HG02970 (cell line): ENCODE data around the gene CHD3.
"Not testable (repeated sequence)": the region's sequence is repeated elsewhere in the genome, so short reads cannot be mapped to it uniquely, and the experiment has no call there.

Experiments
- ATAC-seq: cut with Tn5 transposase; IDR thresholded peaks from one replicate; pipeline ENCODE4 v1.9.1; 2021; ENCODE audit warnings: mild to moderate bottlenecking, moderate library complexity, moderate number of reproducible peaks; ENCODE audit not compliant: unreplicated experiment, low FRiP score

Gene CHD3

DNA sequence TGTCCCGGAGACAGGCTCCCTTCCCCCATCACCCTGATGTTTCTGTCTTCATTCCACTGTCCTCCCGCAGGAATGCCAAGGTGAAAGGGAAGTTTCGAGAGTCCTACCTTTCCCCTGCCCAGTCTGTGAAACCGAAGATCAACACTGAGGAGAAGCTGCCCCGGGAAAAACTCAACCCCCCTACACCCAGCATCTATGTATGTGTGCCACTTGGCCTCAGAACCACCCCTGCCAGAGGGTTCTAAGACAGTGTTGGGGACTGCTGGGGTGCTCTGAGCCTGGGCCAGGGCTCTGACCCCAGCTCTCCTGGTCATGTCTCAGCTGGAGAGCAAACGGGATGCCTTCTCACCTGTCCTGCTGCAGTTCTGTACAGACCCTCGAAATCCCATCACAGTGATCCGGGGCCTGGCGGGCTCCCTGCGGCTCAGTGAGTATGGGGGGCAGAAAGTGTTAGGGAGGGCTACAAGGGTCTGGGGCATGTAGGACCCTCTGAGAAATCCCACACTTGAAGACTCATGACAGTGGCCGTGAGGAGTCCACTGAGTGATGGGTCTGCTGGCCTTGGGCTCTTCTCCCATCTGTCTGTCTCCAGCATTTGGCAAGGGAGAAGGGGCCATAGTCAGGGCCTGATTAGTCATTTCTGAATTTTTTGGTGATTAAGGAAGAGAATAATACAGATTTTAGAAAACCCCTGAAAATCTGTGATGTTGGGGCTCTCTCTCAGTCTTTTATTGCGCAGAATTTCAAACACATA lies 38.7 kb upstream of the CHD3 start:
- ATAC-seq = no peak

DNA sequence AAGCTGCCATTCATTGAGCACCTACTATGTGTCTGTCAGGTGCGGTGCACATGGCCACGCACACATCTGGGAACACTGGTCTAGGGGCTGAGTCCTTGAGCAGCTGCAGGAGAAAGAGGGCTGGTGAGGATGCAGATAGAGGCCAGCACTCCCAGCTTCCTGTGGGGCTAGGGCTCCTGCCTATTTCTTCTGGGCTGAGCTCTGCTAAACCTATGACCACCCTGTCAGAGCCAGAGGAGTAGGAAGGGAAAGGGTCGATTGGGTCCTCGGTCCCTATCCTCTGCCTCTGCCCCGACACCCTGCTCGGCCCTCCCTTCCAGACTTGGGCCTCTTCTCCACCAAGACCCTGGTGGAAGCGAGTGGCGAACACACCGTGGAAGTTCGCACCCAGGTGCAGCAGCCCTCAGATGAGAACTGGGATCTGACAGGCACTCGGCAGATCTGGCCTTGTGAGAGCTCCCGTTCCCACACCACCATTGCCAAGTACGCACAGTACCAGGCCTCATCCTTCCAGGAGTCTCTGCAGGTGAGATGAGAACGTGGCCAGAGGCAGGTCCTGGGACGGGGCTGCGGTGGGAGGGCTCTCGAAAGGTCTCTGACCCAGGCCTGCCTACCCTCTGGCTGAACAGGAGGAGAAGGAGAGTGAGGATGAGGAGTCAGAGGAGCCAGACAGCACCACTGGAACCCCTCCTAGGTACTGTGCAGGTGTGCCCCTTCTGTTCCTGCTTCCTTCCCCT lies 37.7 kb upstream of the CHD3 start:
- no peak for ATAC-seq

DNA sequence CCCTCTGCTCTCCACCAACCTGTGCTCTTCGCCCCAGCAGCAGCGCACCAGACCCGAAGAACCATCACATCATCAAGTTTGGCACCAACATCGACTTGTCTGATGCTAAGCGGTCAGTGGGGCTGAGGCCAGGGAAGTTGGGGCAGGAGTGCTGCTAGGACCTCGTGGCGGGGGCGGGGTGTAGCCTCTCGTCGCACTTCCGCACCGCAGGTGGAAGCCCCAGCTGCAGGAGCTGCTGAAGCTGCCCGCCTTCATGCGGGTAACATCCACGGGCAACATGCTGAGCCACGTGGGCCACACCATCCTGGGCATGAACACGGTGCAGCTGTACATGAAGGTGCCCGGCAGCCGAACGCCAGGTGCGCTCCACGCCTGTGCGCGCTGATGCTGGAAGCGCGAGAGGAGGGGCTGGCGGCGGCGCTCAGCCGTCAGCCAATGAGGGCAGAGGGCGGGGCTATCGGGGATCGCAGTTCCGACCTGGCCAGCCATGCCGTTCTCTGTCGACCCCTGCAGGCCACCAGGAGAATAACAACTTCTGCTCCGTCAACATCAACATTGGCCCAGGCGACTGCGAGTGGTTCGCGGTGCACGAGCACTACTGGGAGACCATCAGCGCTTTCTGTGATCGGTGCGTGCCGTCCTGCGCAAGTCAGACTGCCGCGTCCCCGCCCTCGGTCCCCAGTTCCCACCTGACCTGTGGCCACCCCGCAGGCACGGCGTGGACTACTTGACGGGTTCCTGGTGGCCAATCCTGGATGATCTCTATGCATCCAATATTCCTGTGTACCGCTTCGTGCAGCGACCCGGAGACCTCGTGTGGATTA lies 36.9 kb upstream of the CHD3 start:
- peak; percentile 58 for ATAC-seq

GRCh38 chr17:7852262-7852670 lies 36.3 kb upstream of the CHD3 start:
- ATAC-seq = no peak

DNA sequence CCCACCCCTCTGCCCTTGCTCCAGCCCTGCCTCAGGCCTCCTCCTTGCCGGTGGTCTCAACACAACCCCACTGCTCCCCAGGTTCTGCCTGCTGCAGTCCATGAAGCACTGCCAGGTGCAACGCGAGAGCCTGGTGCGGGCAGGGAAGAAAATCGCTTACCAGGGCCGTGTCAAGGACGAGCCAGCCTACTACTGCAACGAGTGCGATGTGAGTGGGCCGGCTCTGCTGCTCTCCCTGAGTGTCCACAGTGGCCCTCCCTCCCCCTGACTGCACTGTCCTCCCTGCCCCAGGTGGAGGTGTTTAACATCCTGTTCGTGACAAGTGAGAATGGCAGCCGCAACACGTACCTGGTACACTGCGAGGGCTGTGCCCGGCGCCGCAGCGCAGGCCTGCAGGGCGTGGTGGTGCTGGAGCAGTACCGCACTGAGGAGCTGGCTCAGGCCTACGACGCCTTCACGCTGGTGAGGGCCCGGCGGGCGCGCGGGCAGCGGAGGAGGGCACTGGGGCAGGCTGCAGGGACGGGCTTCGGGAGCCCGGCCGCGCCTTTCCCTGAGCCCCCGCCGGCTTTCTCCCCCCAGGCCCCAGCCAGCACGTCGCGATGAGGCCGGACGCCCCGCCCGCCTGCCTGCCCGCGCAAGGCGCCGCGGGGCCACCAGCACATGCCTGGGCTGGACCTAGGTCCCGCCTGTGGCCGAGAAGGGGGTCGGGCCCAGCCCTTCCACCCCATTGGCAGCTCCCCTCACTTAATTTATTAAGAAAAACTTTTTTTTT lies 35.5 kb upstream of the CHD3 start:
- ATAC-seq = no peak

DNA sequence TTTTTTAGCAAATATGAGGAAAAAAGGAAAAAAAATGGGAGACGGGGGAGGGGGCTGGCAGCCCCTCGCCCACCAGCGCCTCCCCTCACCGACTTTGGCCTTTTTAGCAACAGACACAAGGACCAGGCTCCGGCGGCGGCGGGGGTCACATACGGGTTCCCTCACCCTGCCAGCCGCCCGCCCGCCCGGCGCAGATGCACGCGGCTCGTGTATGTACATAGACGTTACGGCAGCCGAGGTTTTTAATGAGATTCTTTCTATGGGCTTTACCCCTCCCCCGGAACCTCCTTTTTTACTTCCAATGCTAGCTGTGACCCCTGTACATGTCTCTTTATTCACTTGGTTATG lies 34.9 kb upstream of the CHD3 start:
- ATAC-seq = no peak

GRCh38 chr17:7854078-7854777 lies 34.4 kb upstream of the CHD3 start:
- no peak for ATAC-seq

- ATAC-seq = no peak
Observed at GRCh38 chr17:7854851-7855659, 33.5 kb upstream of the CHD3 start, which contains the start of gene TMEM88. TMEM88 (plus strand) TSS chr17:7855066; CDS start chr17:7855075, 9 bp downstream.

DNA sequence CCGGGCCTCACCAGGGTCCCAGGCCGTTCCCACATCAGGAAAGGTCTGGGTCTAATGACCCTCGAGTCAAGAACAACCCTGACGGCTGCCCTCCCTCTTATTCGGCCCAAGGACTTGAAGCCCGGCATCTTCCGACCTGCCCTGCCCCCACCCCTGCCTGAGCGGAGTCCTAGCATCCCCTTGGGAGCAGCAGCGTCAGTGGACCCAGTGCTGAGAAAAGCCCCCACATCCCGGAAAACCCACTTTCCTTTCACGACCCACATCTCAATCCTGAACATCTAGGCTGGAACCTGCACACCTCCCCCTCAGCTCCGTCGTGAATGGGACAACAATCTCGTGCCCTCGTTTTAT lies 33.0 kb upstream of the CHD3 start:
- no peak for ATAC-seq

DNA sequence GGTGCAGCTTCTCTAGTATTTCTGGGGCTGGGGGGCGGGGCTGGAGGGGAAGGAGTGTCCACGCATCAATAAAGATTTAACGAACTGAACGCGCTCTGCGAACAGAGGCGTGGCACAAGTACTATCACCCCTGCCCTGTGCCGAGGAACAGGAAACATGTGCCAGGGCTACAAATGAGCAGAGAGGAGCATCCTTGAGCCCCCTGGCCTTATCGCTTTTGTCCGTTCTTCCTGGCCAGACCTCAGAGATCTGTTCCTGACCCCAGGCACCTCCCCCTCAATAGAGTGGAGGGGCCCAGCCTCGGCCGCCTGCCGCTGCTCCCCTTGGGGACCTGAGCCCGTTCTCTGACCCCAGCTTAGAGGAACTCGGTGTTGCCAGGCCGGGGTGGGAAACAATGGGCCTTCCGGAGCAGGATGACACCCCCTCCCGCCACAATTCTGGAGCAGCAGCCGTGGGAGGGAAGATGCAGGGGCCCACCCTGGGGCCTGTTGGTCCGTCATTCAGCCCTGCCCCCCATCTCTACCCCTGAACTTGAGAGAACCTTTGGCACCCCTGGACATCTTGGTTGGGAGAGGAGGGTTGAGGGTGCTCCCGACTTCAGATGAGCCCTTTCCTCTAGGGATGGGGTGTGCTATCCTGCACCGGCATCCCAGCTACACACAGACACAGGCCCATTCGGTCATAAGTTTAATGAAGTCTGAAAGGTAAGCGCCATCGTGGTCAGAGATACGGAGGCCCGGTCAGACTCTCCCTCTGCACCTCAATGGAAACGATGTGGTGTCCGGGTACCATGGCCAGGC lies 32.4 kb upstream of the CHD3 start:
- ATAC-seq = no peak

DNA sequence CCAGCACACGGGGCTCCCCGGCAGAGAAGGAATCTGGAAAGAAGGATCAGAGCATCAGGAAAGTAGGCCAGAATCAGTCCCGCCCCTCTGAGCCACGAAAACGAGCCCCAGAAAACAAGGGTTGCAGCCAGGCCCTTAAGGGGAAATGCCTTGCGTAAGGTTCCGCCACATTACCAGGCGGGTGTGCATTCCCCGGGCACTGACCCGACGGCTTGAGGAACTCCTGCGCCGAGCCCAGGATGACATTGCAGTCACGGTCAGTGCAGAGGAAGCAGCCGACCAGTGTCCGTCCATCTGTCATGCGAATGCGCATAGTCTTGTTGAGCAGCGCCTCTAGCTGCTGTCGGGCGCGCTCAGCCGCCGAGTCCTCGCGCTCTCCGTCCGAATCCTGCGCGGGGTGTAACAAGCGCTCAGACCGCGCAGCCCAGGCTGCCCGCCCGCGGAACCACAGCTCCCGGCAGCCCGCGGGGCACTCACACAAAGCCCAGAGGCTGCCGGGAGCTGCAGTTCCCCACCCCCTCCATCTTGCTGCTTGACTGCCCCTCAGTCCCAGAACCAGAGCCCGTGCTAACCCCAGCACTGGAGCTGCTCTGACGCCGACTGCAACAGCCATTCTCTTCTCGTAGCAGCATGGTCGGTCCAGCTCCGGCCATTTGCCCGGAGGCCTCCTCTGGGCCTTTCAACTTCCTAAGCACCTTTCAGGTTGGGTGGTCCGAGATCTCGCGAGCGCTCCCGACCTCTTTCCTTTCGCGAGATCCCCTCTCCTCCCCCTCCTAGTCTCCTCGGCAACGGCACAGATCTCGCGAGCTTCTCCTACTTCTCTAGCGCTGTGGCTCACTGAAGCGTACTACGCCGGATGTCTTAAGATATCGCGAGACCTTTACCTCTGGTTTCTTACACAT lies 31.5 kb upstream of the CHD3 start, which contains the start of gene NAA38:
Gene NAA38 (minus strand): TSS at position 749 of the 902 bp plus-strand sequence. CDS start 96 bp downstream, at position 653.
- peak; percentile 82 for ATAC-seq

GRCh38 chr17:7857713-7858521 lies 30.7 kb upstream of the CHD3 start, which contains the start of gene CYB5D1:
CYB5D1 (plus strand) TSS chr17:7858003; CDS start chr17:7858135, 132 bp downstream.
- peak; percentile 49 for ATAC-seq

- no peak for ATAC-seq
Observed at GRCh38 chr17:7858522-7858810, 30.1 kb upstream of the CHD3 start.

GRCh38 chr17:7859028-7859427 lies 29.6 kb upstream of the CHD3 start:
- no peak for ATAC-seq

- no peak for ATAC-seq
Observed at GRCh38 chr17:7862692-7863437, 25.7 kb upstream of the CHD3 start.

DNA sequence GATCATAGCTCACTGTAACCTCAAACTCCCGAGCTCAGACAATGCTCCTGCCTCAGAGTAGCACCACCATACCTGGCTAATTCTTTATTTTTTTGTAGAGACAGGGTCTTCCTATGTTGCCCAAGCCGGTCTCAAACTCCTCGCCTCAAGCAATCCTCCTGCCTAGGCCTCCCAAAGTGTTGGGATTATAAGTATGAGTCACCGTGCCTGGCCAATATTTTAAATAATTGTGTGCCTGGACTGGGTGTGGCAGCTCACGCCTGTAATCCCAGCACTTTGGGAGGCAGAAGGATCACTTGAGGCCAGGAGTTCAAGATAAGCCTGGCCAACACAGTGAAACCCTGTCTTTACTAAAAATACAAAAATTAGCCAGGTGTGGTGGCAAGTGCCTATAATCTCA lies 24.2 kb upstream of the CHD3 start:
- ATAC-seq = not testable (repeated sequence)
